ENCODE data around the gene GNAZ.

The GNAZ gene

DNA sequence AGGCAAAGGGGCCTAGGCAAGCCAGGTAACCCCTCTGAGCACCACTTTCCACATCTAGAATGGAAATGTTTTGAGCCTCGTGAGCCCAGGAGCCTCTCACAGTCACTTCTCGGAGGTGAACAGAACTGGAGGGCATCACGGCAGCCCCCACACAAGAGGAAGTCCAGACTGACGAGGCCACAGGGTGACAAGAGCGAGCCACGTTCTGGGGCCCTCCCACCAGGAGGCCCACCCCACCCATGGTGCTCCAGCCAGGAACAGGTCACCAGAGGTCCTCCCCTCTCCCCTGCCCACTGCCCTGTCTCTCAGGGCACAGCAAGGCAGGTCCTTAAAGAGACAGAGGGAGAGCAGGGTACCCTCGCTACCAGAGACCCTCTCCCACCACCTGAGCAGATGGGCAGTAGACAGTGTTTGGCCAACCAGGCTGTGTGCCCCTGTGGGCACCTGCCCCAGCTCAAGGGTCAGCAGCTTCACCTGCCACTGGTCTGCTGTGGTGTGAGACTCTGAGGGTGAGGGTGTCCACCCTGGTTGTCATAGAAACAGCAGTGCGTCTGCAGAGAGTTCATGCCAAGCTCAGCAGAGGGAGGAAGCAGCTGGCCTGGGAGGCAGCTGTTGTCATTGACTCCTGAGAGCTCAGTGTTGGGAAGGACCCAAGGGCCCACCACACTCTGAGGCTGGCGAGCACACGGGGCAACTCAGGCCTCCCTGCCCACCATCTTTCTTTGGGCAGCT lies 40.0 kb downstream of the GNAZ start:
- H3K4me2 ChIP-seq (ENCODE audit: low read depth, low read length): no peak overlapping the region

DNA sequence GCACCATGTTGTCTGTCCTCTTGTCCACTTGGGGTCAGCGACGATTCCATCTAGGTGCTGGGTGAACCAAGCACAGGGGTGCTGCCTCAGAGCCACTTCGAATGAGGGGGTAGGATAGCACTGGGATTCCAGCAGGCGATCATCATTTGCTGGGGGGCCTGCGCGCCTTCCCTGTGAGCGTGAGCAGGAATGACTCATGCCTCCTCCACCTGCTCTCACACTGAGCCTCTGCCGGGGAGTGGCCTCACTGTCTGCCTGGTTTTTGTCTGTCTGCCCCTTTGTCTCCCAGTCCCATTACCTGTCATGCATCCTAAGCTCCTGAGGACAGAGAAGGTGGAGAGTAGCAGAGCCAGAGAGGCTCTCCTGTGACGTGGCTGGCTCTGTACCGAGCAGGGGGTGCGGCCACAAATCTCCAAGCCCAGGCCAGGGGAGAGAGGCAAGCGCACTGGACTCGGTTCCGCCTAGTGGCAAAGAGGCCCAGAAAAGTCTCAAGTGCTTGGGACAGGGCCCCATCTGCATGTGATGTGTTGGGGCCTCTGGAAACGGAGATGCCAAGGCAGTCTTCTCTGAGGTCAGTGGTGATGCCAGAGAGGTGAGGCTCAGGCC lies 40.7 kb downstream of the GNAZ start:
- no peaks in the 10 kb centered on the region for H3K36me3 ChIP-seq (replicated peaks; ENCODE audit: insufficient read depth, low read length)
- no peak overlapping the region for H3K9ac ChIP-seq (ENCODE audit: low read length)
- no peaks in the 10 kb centered on the region for H3K79me2 ChIP-seq (ENCODE audit: low read length)
- H3K9me3 ChIP-seq (replicated peaks; ENCODE audit: insufficient read depth, low read length): no peaks in the 10 kb centered on the region
- no peaks in the 10 kb centered on the region for H3F3A ChIP-seq (ENCODE audit: insufficient read depth, low read length)
- no peaks in the 10 kb centered on the region for H3K27me3 ChIP-seq (replicated peaks; ENCODE audit: insufficient read depth, low read length)
- no peak overlapping the region for H3K4me3 ChIP-seq (ENCODE audit: low read length)
- H4K20me1 ChIP-seq (ENCODE audit: insufficient read depth, low read length): no peaks in the 10 kb centered on the region
- no peak overlapping the region for H3K4me2 ChIP-seq (ENCODE audit: low read depth, low read length)
- H3K9me2 ChIP-seq (replicated peaks; ENCODE audit: insufficient read depth, low read length): no peaks in the 10 kb centered on the region
- H3K27ac ChIP-seq (ENCODE audit: low read length): no peak overlapping the region
- TF ChIP-seq EZH2 (optimal IDR thresholded peaks at IDR 0.05; ENCODE audit: low read depth, low read length): no peak
- TF ChIP-seq, protein P1, sequence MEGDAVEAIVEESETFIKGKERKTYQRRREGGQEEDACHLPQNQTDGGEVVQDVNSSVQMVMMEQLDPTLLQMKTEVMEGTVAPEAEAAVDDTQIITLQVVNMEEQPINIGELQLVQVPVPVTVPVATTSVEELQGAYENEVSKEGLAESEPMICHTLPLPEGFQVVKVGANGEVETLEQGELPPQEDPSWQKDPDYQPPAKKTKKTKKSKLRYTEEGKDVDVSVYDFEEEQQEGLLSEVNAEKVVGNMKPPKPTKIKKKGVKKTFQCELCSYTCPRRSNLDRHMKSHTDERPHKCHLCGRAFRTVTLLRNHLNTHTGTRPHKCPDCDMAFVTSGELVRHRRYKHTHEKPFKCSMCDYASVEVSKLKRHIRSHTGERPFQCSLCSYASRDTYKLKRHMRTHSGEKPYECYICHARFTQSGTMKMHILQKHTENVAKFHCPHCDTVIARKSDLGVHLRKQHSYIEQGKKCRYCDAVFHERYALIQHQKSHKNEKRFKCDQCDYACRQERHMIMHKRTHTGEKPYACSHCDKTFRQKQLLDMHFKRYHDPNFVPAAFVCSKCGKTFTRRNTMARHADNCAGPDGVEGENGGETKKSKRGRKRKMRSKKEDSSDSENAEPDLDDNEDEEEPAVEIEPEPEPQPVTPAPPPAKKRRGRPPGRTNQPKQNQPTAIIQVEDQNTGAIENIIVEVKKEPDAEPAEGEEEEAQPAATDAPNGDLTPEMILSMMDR (IDR thresholded peaks at IDR 0.05; ENCODE audit: low read length): no peak
- no peak for TF ChIP-seq EZH2phosphoT487 (IDR thresholded peaks at IDR 0.05; ENCODE audit: low read length)
- no peak overlapping the region for H2AFZ ChIP-seq (ENCODE audit: low read length)
- no peak for DNase-seq
- H3K4me1 ChIP-seq (ENCODE audit: low read length): no peaks in the 10 kb centered on the region

More for the DNA sequence above, 40.0 kb downstream of the GNAZ start:
- no peak overlapping the region for H2AFZ ChIP-seq (ENCODE audit: low read length)
- no peaks in the 10 kb centered on the region for H3K79me2 ChIP-seq (ENCODE audit: low read length)
- no peak for TF ChIP-seq EZH2 (optimal IDR thresholded peaks at IDR 0.05; ENCODE audit: low read depth, low read length)
- TF ChIP-seq EZH2phosphoT487 (IDR thresholded peaks at IDR 0.05; ENCODE audit: low read length): no peak
- TF ChIP-seq, protein P1 (IDR thresholded peaks at IDR 0.05; ENCODE audit: low read length): no peak
- DNase-seq: no peak
- no peak overlapping the region for H3K4me3 ChIP-seq (ENCODE audit: low read length)
- no peaks in the 10 kb centered on the region for H3F3A ChIP-seq (ENCODE audit: insufficient read depth, low read length)
- no peaks in the 10 kb centered on the region for H3K4me1 ChIP-seq (ENCODE audit: low read length)
- H3K9me2 ChIP-seq (replicated peaks; ENCODE audit: insufficient read depth, low read length): no peaks in the 10 kb centered on the region
- no peaks in the 10 kb centered on the region for H3K27me3 ChIP-seq (replicated peaks; ENCODE audit: insufficient read depth, low read length)
- H4K20me1 ChIP-seq (ENCODE audit: insufficient read depth, low read length): no peaks in the 10 kb centered on the region
- no peak overlapping the region for H3K27ac ChIP-seq (ENCODE audit: low read length)
- no peaks in the 10 kb centered on the region for H3K36me3 ChIP-seq (replicated peaks; ENCODE audit: insufficient read depth, low read length)
- no peaks in the 10 kb centered on the region for H3K9me3 ChIP-seq (replicated peaks; ENCODE audit: insufficient read depth, low read length)
- H3K9ac ChIP-seq (ENCODE audit: low read length): no peak overlapping the region

DNA sequence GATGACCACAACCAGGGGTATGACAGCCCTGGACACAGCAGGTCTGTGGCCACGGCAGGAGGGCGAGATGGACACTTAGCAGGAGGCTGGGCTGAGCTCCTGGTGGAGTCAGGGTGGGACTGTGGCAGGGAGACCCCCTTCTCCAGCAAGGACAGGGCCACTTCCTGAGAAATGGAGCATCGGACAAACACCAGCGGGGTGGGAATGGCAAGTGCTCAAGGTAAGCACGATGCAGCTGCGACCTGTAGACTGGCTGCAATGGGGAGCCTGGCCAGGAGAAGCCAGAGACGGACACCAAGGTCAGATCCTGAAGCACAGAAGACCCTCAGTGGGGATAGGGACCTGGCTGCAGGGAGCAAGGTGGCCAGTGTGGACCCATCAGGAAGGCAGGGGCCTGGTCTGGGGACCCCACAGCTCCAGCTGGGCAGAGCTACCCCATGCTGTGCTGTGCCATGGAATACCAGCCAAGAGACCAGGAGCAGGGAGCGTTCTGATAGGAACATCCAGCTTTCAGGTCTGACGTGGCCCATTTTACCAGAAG lies 42.2 kb downstream of the GNAZ start:
- H3K36me3 ChIP-seq (replicated peaks; ENCODE audit: insufficient read depth, low read length): no peaks in the 10 kb centered on the region
- H3K9me3 ChIP-seq (replicated peaks; ENCODE audit: insufficient read depth, low read length): no peaks in the 10 kb centered on the region
- H3K4me2 ChIP-seq (ENCODE audit: low read depth, low read length): no peak overlapping the region
- H3K9ac ChIP-seq (ENCODE audit: low read length): no peak overlapping the region
- H4K20me1 ChIP-seq (ENCODE audit: insufficient read depth, low read length): no peaks in the 10 kb centered on the region
- no peak overlapping the region for H3K4me3 ChIP-seq (ENCODE audit: low read length)
- no peaks in the 10 kb centered on the region for H3K9me2 ChIP-seq (replicated peaks; ENCODE audit: insufficient read depth, low read length)
- TF ChIP-seq EZH2 (optimal IDR thresholded peaks at IDR 0.05; ENCODE audit: low read depth, low read length) (no peak), EZH2phosphoT487 (IDR thresholded peaks at IDR 0.05; ENCODE audit: low read length) (no peak)
- TF ChIP-seq, protein P1 (IDR thresholded peaks at IDR 0.05; ENCODE audit: low read length): no peak
- H3K27me3 ChIP-seq (replicated peaks; ENCODE audit: insufficient read depth, low read length): no peaks in the 10 kb centered on the region
- H3F3A ChIP-seq (ENCODE audit: insufficient read depth, low read length): no peaks in the 10 kb centered on the region
- no peaks in the 10 kb centered on the region for H3K4me1 ChIP-seq (ENCODE audit: low read length)
- no peaks in the 10 kb centered on the region for H3K79me2 ChIP-seq (ENCODE audit: low read length)
- no peak for DNase-seq
- H2AFZ ChIP-seq (ENCODE audit: low read length): no peak overlapping the region
- no peak overlapping the region for H3K27ac ChIP-seq (ENCODE audit: low read length)
